H1 (cell line): ENCODE results near the gene ANGEL2. TPM values are rescaled to one million over a fixed set of nuclear protein-coding genes. Genes with fewer than 3 reads are reported as not detected.

Experiments
- CTCF ChIA-PET: fragments of 300-600 bp; sonication (Branson Sonifier 250); formaldehyde crosslinking; loops from one replicate; lab custom pipeline; 2021; ENCODE audit not compliant: partially characterized antibody; lab: Charles Lee
- POLR2A ChIA-PET: fragments of 300-600 bp; sonication (Branson Sonifier 250); formaldehyde crosslinking; loops from one replicate; lab custom pipeline; 2021; ENCODE audit warnings: inconsistent platforms; ENCODE audit not compliant: partially characterized antibody; lab: Charles Lee
- DNase-seq, 2 experiments: peaks; one replicate each; pipeline versions ENCODE4 v3.0.0 to v3.0.0-alpha.2; 2010 to 2022; ENCODE audit warnings: low spot score in 2 of 2, low read depth in 1 of 2, mixed read lengths in 1 of 2
- FAIRE-seq: peaks from 2 replicates; lab custom pipeline; 2011; peaks lifted over from hg19 to GRCh38; lab: Jason Lieb, UNC
- H2AFZ ChIP-seq: 2 replicates; pipeline ENCODE4 v1.8.1; 2012; ENCODE audit warnings: low read length, inconsistent platforms
- H2AK5ac ChIP-seq: 2 replicates; pipeline ENCODE4 v1.6.1; 2013; ENCODE audit warnings: low read depth, low read length
- H2BK120ac ChIP-seq: replicated peaks from 2 replicates; pipeline ENCODE3; 2013; ENCODE audit warnings: low read depth, low read length, inconsistent platforms
- H2BK12ac ChIP-seq: 2 replicates; pipeline ENCODE4 v1.6.1; 2013; ENCODE audit warnings: low read depth, low read length
- H2BK15ac ChIP-seq: 2 replicates; pipeline ENCODE4 v1.6.1; 2013; ENCODE audit warnings: low read length
- H2BK20ac ChIP-seq: 2 replicates; pipeline ENCODE4 v1.6.1; 2013; ENCODE audit warnings: low read length
- H2BK5ac ChIP-seq: 2 replicates; pipeline ENCODE4 v1.6.1; 2013; ENCODE audit warnings: low read depth, low read length
- H3K14ac ChIP-seq: 2 replicates; pipeline ENCODE4 v1.6.1; 2013; ENCODE audit warnings: inconsistent platforms; ENCODE audit not compliant: insufficient read length
- H3K18ac ChIP-seq: 2 replicates; pipeline ENCODE4 v1.6.1; 2013; ENCODE audit warnings: low read length; ENCODE audit errors: extremely low read depth
- H3K23ac ChIP-seq: 2 replicates; pipeline ENCODE4 v1.6.1; 2013; ENCODE audit warnings: inconsistent platforms; ENCODE audit not compliant: insufficient read length
- H3K23me2 ChIP-seq: 2 replicates; pipeline ENCODE4 v1.6.1; 2013; ENCODE audit warnings: low read depth, low read length
- H3K27ac ChIP-seq: 2 replicates; pipeline ENCODE4 v1.6.1; 2011; ENCODE audit warnings: low read depth, low read length, inconsistent platforms
- H3K27me3 ChIP-seq, 4 experiments: replicated peaks in 1 of 4; 1 replicate in 1 of 4; 2 replicates in 3 of 4; pipeline versions ENCODE4 v1.6.1 to v1.8.1; 2011 to 2013; ENCODE audit warnings: low read length in 3 of 4, mild to moderate bottlenecking in 3 of 4, inconsistent platforms in 2 of 4, mixed read lengths in 2 of 4, moderate library complexity in 1 of 4; ENCODE audit not compliant: control insufficient read depth in 3 of 4, insufficient read depth in 3 of 4; ENCODE audit errors: extremely low read depth in 1 of 4
- H3K36me3 ChIP-seq, 4 experiments: 2 replicates each; pipeline versions ENCODE4 v1.6.1 to v1.8.1; 2011 to 2013; ENCODE audit warnings: mild to moderate bottlenecking in 4 of 4, low read length in 3 of 4, moderate library complexity in 2 of 4, control low read depth in 1 of 4, inconsistent platforms in 1 of 4; ENCODE audit not compliant: insufficient read depth in 4 of 4, control insufficient read depth in 2 of 4
- H3K4ac ChIP-seq: replicated peaks from 2 replicates; pipeline ENCODE3; 2013; ENCODE audit warnings: low read length, low read depth, mixed read lengths, inconsistent platforms; ENCODE audit not compliant: insufficient read length
- H3K4me1 ChIP-seq, 4 experiments: replicated peaks in 1 of 4; 1 replicate in 1 of 4; 2 replicates in 3 of 4; pipeline versions ENCODE4 v1.6.1 to v1.8.1; 2011 to 2013; ENCODE audit warnings: low read length in 3 of 4, inconsistent platforms in 2 of 4, mixed read lengths in 1 of 4; ENCODE audit not compliant: insufficient read depth in 4 of 4, control insufficient read depth in 3 of 4
- H3K4me2 ChIP-seq, 2 experiments: 2 replicates each; pipeline versions ENCODE4 v1.6.1 to v1.8.1; 2011 to 2013; ENCODE audit warnings: low read depth in 2 of 2, low read length in 2 of 2, control low read depth in 1 of 2, inconsistent platforms in 1 of 2, mild to moderate bottlenecking in 1 of 2; ENCODE audit not compliant: insufficient read depth in 1 of 2
- H3K4me3 ChIP-seq, 4 experiments: fragments of 200-600, 300-600 bp in 1 of 4; sonication (generic), shearing (Covaris generic), sonication (Bioruptor Twin) in 1 of 4; 2 replicates each; pipeline versions ENCODE4 v1.5.1 to v1.8.1; 2011 to 2016; ENCODE audit warnings: low read length in 4 of 4, low read depth in 3 of 4, control low read depth in 2 of 4, inconsistent platforms in 2 of 4, mild to moderate bottlenecking in 2 of 4, mixed read lengths in 1 of 4, moderate library complexity in 1 of 4; ENCODE audit not compliant: insufficient read depth in 2 of 4; ENCODE audit errors: extremely low read depth in 1 of 4
- H3K56ac ChIP-seq: replicated peaks from 2 replicates; pipeline ENCODE3; 2013; ENCODE audit warnings: low read depth, mild to moderate bottlenecking, mixed read lengths, low read length, inconsistent platforms; ENCODE audit not compliant: insufficient read length
- H3K79me1 ChIP-seq: 2 replicates; pipeline ENCODE4 v1.6.1; 2013; ENCODE audit warnings: low read depth, low read length, control low read depth
- H3K79me2 ChIP-seq, 2 experiments: 2 replicates each; pipeline versions ENCODE4 v1.6.1 to v1.8.1; 2012 to 2013; ENCODE audit warnings: low read length in 2 of 2, mild to moderate bottlenecking in 2 of 2, inconsistent platforms in 1 of 2; ENCODE audit not compliant: insufficient read depth in 2 of 2, control insufficient read depth in 1 of 2
- H3K9ac ChIP-seq, 4 experiments: replicated peaks in 1 of 4; 1 replicate in 1 of 4; 2 replicates in 3 of 4; pipeline versions ENCODE4 v1.6.1 to v1.8.1; 2011 to 2013; ENCODE audit warnings: low read depth in 3 of 4, low read length in 3 of 4, control low read depth in 2 of 4, mild to moderate bottlenecking in 2 of 4, moderate library complexity in 2 of 4, inconsistent platforms in 1 of 4; ENCODE audit errors: extremely low read depth in 1 of 4
- H3K9me3 ChIP-seq, 2 experiments: 2 replicates each; pipeline versions ENCODE4 v1.6.1 to v1.8.1; 2012 to 2013; ENCODE audit warnings: mild to moderate bottlenecking in 2 of 2, moderate library complexity in 2 of 2, control low read depth in 1 of 2, inconsistent platforms in 1 of 2, low read depth in 1 of 2, low read length in 1 of 2, mixed read lengths in 1 of 2; ENCODE audit not compliant: insufficient read depth in 2 of 2
- H4K20me1 ChIP-seq, 2 experiments: replicated peaks in 1 of 2; 2 replicates each; pipeline versions ENCODE3 to v1.8.1; 2011 to 2013; ENCODE audit warnings: inconsistent platforms in 2 of 2, low read length in 2 of 2, mild to moderate bottlenecking in 1 of 2; ENCODE audit not compliant: insufficient read depth in 2 of 2, control insufficient read depth in 1 of 2
- H4K5ac ChIP-seq: 2 replicates; pipeline ENCODE4 v1.6.1; 2013; ENCODE audit warnings: low read length, low read depth, mixed read lengths, inconsistent platforms; ENCODE audit not compliant: insufficient read length
- H4K8ac ChIP-seq: 2 replicates; pipeline ENCODE4 v1.8.0; 2013; ENCODE audit warnings: mild to moderate bottlenecking, moderate library complexity, low read length, inconsistent platforms; ENCODE audit not compliant: insufficient read depth; ENCODE audit errors: extremely low read depth
- H4K91ac ChIP-seq: replicated peaks from 2 replicates; pipeline ENCODE3; 2013; ENCODE audit warnings: low read length, mixed read lengths, inconsistent platforms; ENCODE audit not compliant: insufficient read length
- SUZ12 ChIP-seq: fragments of 200-600 bp; sonication (generic); IDR thresholded peaks from 2 replicates; pipeline ENCODE4 v1.6.1; 2012; ENCODE audit warnings: mild to moderate bottlenecking, inconsistent platforms, low read length, moderate library complexity, mixed read lengths
- WGBS, 2 experiments: shearing (Covaris generic) in 1 of 2; methylation state at CpG; one replicate each; pipeline versions ENCODE4 v1.1.6 to v1.1.7; 2013 to 2015; ENCODE audit warnings: low lambda C conversion rate in 2 of 2, mixed read lengths in 2 of 2, inconsistent platforms in 1 of 2, low coverage in 1 of 2, missing lambda C conversion rate in 1 of 2; ENCODE audit not compliant: insufficient replicate concordance in 2 of 2, insufficient coverage in 1 of 2, insufficient read length in 1 of 2; ENCODE audit errors: extremely low coverage in 1 of 2, missing lambda C conversion rate in 1 of 2; 5-methylcytosine and 5-hydroxymethylcytosine counted together
- polyA plus RNA-seq, 7 experiments: library from polyadenylated mRNA; depleted of rRNA in 3 of 7; stranded (reverse) in 5 of 7; unstranded in 2 of 7; fragments of >200 nt in 5 of 7; fragments of 200-250 nt in 2 of 7; gene quantifications; 1 replicate in 5 of 7; 2 replicates in 1 of 7; 4 replicates in 1 of 7; pipeline versions ENCODE4 v1.2.1 to v1.2.3, GENCODE V29; 2011 to 2013; ENCODE audit warnings: missing spikeins in 2 of 7, mixed read lengths in 2 of 7
- total RNA-seq: library from RNA; stranded (reverse); fragmentation: NEBNext Ultra II Directional; extraction: Animal tissue kit (Norgen Biotek cat#: 25700); gene quantifications from 2 replicates; pipeline ENCODE4 v1.2.1, GENCODE V29; 2021

The ANGEL2 gene
- total and polyA plus RNA-seq, 2 of the 8 experiments (the other 6 are each of a cell fraction or from before 2014, with no cell fraction given) = 18.1 to 39.9 TPM

DNA sequence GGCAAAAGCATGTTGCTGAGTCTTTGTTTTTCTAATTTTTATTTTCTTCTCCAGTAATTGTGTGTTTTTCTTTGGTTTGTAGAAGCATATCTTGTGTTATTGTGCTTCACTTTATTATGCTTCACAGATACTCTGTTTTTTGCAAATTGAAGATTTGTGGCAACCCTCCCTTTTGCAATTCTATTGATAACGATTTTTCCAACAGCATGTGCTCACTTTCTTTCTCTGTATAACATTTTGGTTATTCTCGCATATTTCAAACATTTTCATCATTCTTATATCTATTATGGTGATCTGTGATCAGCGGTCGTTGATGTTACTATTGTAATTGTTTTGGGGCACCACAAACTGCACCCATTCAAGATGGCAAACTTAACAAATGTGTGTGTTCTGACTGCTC, 3.8 kb upstream of the ANGEL2 start:
- Histone ChIP-seq H2BK12ac (no peak overlapping the region), H3K14ac (no peak overlapping the region), H3K27ac (no peak overlapping the region), H4K5ac (no peak overlapping the region), H2BK120ac (no peak overlapping the region), H3K4me3 (no peak overlapping the region), H3K4me2 (no peak overlapping the region), H2AFZ (no peak overlapping the region), H3K4me1 (no peaks in the 10 kb centered on the region; a peak in 1 of 7 replicates), H3K9me3 (no peaks in the 10 kb centered on the region), H3K79me1 (no peaks in the 10 kb centered on the region), H2BK15ac (no peak overlapping the region), H3K79me2 (peaks cover 0 to 5% of the 10 kb centered on the region in 2 experiments; a peak in 2 of 4 replicates), H2BK5ac (no peak overlapping the region), H3K23me2 (peaks cover 3% of the 10 kb centered on the region; the same call in 1 of the 2 replicates), H3K18ac (no peak overlapping the region), H2BK20ac (no peak overlapping the region), H3K9ac (no peak overlapping the region), H4K8ac (no peak overlapping the region), H4K91ac (no peak overlapping the region), H3K56ac (no peak overlapping the region), H4K20me1 (no peaks in the 10 kb centered on the region), H3K4ac (no peak overlapping the region), H3K23ac (no peak overlapping the region), H3K36me3 (no peaks in the 10 kb centered on the region), H3K27me3 (no peaks in the 10 kb centered on the region), H2AK5ac (no peak overlapping the region)
- WGBS, 2 experiments = 88% methylated on average over 4 of the region's 4 CpGs; no CpG with 5 or more reads in 1 of the 2 experiments
- FAIRE-seq (no peak), DNase-seq (no peak)
- ChIA-PET POLR2A (no interaction called here), CTCF (no interaction called here)
- no peak for TF ChIP-seq SUZ12
- TF ChIP-seq, all 59 proteins: peak for 0
